HCEC 1CT (cell line): Measurements from ENCODE around the gene COL26A1.

Experiments
- DNase-seq: peaks from one replicate; pipeline ENCODE4 v3.0.0-alpha.2; 2017

Gene COL26A1

DNA sequence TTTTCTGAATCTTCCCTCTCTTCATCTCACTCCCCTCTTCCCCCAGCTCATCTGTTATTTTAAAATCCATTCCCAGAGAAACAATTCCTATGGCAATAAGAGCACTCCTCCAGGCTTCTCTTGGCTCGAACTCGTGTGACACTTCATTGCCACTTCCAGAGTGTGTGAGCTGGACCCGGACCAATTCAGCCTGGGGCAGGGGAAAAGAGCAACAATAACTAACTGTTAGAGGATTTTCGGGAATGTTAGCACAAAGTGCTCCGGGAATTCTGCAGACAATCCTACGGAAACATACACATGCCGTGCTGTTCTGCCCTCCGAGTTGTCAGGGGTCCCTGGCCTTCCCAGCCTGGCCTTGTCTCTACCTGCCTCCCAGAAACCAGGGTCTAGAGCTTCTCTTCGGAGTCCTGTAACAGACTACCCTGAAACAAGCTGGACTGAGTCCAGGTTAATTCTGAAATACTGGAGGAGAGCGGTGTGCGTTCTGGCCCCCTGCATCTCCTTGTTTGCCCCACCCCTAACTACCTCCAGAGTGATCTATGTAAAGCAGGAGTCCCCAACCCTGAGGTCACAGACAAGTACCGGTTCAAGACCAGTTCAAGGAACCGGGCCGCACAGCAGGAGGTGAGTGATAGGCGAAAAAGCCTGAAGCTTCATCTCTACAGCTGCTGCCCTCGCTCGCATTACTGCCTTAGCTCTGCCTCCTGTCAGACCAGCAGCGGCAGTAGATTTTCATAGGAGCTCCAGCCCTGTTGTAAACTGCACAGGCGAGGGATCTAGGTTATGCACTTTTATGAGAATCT, 11.3 kb downstream of the COL26A1 start:
- DNase-seq: no peak

DNA sequence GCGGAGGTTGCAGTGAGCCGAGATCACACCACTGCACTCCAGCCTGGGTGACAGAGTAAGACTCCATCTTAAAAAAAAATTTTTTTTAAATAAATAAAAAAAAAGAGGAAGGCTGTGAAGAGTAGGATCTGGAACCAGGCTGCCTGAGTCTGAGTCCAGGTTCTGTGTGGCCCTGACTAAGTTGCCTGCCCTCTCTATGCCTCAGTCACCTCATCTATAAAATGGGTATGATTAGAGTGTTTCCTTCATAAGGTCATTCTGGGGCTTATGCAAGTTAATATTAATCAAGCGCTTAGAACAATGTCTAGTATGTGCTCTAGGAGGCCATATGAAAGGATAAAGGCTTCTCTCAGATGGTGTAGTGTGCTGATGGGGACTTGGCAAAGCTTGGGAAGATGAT, 12.3 kb downstream of the COL26A1 start:
- no peak for DNase-seq

DNA sequence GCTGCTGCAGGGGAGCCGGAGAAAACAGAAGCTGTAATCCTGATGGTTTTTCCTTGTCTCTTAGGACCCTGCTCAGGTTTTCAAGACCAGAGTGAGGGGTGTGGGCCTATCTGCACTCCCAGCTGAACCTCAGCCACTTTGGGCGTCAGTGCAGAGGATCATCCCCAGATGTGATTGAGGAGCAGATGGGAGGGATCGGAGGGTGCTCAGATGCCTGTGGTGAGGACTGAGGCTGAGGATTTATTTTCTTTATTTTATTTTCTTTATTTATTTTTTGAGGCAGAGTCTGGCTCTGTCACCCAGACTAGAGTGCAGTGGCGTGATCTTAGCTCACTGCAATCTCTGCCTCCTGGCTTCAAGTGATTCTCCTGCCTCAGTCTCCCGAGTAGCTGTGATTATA, 13.9 kb downstream of the COL26A1 start:
- DNase-seq: no peak

DNA sequence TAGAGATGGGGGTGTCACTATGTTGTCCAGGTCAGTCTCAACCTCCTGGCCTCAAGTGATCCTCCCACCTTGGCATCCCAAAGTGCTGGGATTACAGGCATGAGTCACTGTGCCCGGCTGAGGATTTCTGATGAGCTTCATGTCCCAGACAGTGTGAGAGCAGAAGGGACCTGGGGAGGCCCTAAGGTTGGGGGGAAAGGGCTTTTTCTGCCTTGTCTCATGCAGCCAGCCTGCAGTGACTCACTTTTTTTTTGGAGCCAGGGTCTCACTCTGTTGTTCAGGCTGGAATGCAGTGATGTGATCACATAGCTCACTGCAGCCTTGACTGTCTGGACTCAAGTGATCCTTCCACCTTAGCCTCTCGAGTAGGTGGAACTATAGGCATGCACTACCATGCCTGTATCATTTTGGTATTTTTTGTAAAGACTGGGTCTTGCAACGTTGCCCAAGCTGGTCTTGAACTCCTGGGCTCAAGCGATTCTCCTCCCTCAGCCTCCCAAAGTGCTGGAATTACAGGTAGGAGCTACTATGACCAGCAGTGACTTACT, 14.6 kb downstream of the COL26A1 start:
- no peak for DNase-seq

DNA sequence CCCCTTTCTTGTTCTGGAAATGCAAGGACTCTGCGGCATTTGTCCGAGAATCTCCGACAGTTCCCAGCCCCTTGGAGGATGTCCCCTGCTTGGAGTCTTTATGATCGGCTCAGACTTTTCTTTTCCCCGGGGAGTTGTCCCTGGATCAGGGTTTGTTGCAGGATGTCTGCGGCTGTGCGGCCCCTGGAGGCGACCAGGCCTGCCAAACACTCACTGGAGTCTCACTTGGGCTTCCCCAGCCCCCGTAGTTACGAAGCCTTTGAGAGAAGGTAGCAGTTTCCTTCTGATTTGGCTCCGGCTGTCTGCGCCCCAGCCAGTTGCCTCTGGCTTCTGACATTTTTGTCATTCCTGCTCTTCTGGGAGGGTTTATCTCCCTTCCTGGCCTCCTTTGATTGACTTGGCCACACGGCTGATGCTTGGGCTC, 16.1 kb downstream of the COL26A1 start:
- DNase-seq: no peak

DNA sequence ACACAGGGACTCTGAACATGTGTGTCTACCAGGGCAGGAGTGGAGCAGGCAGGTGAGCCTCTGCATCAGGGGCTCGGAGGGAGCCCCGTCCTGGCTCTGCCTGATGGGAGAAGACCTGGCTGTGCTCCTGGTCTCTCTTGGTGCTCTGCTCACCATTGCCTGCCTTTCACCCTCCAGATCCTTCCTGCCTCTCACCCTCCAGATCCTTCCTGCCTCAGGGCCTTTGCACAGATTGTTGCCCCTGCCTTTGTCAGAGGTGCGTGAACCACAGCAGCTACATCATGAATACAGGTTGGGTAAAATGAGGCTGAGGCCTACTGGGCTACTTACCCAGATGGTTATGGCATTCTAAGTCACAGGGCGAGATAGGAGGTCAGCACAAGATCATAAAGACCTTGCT, 16.6 kb downstream of the COL26A1 start:
- DNase-seq: no peak

DNA sequence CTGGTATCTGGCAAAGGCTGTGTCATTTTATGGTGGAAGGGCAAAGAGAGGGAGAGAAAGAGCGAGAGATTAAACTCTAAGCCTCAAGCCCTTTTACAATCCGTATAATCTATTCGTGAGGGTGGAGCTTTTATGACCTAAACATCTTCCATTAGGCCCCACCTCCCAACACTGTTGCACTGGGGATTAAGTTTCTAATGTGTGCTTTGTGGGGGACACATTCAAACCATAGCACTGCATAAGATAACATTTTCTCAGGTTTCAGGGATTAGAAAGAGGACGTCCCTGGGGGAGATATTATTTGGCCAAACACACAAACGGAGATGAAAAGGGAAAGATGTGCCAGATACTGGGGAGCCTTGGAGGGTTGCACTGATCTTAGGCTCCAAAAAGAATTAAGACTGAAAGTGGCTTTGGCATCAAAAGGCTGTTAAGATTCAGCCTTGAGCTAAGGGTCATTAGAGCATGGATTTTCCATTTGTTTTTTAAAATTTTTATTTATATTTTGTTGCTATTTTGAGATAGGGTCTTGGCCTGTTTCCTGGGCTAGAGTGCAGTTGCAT, 19.0 kb downstream of the COL26A1 start:
- no peak for DNase-seq

DNA sequence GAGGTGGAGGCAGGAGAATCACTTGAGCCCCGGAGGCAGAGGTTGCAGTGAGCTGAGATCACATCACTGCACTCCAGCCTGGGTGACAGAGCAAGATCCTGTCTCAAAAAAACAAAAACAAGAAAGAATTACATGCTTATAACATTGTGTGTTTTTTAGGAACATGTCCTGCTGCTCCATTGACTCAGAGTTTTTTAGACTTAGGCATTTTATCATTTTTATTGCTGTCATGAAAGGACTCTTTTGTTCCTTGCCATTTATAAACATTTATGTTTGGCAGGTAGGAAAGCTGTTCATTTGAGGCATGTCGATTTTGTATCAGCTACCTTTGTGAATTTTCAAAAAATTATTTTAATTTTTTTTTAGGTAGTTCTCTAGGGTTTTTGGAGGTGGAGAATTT, 20.3 kb downstream of the COL26A1 start:
- no peak for DNase-seq

DNA sequence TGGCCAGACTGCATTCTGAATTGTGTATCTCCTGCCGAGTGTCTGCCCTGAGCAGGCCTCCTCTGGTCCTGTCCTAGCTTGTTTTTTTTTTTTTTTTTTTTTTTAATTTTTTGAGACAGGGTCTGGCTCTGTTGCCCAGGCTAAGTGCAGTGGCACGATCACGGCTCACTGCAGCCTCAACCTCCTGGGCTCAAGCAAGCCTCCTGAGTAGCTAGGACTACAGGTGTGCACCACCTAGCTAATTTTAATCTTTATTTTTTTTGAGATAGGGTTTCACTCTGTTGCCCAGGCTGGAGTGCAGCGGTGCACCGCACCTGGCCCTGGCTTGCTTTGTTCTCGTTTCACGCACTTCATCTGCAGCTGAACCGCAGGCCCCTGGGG, 23.5 kb downstream of the COL26A1 start:
- no peak for DNase-seq

DNA sequence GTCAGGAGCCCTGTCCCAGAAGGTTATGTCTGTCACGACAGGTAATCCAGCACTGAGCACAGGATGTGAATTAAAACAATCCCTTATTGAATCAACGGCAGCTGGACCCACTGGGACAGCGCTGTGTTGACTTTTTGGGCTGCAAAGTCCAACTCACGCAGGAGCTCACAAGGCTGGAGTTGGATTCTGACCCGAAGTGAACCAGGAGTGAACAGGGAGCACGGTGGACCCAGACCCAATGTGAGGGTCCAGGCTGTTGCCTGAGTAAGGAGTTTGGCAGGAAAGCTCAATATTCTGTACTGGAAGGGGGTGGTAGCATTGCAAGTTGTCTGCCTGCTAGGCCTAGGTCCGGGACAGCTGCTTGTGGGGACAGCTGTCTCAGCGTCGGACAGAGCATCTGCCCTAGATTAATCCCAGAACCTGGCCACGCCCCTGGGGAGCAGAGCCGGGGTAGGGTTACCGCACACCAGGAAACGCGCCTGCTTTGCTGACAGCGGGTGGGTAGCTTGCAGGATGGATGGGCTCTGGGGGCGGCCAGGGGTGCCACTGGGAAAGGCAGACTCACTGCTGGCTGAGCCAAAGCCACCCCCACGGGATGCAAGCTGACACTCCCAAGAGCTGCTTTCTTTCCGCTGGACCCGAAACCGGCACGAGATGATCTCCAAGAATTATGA, 24.0 kb downstream of the COL26A1 start:
- no peak for DNase-seq

DNA sequence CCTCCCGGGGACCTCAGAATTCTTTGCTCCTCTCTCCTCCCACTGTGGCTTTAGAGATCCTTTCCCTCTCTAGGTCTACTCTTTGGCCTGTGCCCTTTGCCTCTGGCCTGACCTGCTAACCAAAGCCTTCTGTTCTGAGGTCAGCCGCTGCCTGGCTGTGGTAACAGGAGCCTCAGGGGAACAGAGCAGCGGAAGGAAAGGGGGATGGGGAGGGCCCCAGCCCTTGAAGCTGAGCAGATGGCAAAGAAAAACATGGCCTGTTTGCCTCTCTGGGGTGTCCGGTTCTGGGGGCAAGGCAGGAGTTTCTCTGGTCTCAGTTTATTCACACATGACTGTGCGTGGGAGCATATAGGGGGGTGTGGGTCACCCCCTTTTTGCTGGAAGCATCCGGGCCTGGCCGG, 28.2 kb downstream of the COL26A1 start:
- no peak for DNase-seq

DNA sequence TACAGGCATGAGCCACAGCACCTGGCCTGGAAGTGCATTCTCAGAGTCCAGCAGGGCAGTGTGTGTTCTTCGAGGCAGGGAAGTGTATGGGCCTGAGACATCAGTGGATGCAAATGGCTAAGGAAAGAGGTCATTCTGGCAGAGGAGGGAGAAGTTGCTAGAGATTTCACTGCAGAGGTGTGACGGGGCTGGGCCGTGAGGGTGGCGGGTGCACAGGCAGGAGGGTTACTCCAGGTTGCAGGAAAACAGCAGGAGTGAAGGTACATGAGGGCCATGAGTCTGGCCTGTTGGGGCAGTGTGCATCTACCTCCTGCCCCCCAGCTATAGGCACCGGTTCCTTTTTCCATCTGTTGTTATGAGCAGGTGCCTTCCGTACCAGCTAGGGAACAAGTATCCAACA, 29.3 kb downstream of the COL26A1 start:
- DNase-seq: no peak

DNA sequence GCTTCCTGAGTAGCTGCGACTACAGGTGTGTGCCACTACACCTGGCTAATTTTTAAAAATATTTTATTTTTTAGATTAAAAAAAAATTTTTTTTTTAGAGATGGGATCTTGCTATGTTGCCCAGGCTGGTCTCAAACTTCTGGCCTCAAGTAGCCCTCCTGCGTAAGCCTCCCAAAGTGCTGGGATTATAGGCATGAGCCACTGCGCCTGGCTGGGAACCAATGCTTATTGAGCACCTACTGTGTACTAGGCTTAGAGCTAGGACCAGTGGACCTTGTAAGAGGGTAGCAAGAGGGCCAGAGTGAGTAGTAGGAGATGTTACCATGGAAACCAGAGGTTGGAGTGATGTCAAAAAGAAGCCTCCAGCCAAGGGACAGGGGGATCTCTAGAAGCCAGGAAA, 31.2 kb downstream of the COL26A1 start:
- no peak for DNase-seq

DNA sequence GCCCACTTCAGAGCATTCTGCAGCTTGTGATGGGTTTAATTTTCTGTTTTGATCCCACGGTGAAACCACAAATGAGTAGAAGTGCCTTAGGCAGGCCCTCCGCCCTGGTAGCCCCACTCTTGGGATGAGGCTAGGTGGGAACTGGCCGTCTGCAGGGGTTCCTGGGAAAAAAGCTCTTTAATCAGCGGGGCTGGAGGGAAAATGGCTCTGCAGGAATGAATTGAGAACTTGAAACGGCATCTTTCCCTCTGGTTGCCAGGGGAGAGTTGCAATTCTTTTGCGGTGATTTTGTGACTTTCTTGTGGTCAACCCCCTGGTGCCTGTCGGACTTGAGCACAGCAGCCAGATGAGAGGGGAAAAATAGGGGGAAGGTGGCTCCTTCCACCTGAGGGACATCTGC, 32.7 kb downstream of the COL26A1 start:
- no peak for DNase-seq

DNA sequence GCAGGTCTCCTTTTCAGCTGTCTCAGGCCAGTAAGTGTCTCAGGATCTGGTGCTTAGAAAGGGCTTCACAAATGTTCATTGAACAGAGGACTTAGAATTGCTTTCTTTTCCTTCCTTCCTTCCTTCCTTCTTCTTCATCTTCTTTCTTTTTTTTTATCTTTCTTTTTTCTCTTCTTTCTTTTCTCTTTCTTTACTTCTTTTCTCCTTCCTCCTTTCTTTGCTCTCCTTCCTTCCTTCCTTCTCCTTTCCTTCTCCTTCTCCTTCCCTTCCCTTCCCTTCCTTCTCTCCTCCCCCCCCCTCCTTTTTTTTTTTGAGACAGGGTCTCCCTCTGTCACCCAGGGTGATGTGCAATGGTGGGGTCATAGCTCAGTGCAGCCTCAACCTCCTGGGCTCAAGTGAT, 34.6 kb downstream of the COL26A1 start:
- DNase-seq: no peak

DNA sequence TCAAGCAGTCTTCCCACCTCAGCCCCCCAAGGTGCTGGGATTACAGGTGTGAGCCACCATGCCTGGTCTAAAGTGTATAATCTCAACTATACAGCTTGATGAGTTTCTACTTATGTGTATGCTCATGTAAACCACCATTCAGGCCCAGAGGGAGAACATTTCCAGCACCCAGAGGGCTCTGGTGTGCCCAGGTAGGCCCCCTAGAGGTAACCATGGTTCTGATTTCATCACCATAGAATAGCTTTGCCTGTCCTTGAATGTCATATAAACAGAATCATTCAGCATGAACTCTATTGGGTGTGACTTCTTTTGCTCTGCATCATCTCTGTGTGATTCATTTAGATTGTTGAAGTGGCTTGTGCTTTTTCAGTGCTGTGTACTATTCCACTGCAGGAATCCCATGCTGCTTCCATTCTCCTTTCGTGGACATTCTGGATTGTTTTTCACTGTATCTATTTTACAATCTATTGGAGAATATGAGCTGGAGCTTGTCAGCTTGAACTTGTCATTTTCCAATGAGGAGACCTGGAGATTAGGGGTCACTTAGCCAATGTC, 35.2 kb downstream of the COL26A1 start:
- DNase-seq: no peak

DNA sequence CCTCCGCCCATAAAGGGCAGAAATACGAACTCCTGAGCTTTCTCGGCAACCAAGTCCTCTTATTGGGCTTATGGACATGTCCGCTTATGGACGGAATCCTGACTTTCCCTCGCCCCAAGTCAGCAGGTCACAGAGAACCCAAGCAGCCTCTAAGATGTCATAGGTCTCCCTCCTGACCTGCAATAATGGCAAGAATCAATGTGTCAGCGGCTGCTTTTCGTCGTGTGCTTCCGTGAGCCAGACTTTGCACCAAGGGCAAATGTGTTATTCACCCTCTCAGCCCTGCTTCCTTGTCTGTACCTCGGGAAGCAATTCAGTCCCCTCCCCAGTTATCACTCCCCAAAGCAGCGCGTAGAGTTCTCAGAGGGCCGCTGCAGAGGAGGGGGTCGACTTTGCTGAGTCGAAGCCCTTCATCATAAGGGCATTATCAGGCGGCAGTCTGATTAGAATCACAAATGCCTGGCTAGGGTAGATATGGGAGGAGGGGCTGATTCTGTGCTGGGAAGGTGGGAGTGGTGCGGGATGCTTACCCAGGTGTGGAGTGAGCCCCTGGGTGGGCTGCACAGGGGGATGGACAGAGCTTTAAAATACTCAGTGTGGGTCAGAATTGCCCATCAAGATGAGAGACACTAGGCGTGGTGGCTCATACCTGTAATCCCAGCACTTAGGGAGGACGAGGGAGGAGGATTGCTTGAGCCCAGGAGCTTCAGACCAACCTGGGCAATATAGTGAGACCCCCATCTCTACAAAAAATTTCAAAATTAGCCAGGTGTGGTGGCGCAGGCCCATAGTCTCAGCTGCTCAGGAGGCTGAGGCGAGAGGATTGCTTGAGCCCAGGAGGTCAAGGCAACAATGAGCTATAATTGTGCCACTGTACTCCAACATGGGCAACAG, 36.0 kb downstream of the COL26A1 start:
- no peak for DNase-seq

DNA sequence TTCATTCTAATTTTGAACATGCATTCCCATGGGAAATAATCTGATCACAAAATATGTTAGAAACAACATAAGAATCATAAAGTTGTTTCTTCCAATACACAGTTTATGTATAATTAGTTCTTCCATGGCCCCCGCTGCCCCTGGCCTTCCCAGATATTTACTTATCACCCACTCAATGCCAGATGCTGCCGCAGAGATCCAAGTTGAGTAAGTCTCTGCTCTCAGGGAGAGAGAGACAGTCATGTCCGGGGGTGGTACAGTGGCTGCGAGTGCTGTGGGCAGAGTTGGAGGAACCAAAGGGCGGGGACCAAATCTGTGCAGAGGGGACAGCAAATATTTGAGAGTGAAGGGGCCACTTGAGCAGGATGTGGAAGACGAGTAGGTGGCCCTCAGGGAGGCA, 37.1 kb downstream of the COL26A1 start:
- no peak for DNase-seq

DNA sequence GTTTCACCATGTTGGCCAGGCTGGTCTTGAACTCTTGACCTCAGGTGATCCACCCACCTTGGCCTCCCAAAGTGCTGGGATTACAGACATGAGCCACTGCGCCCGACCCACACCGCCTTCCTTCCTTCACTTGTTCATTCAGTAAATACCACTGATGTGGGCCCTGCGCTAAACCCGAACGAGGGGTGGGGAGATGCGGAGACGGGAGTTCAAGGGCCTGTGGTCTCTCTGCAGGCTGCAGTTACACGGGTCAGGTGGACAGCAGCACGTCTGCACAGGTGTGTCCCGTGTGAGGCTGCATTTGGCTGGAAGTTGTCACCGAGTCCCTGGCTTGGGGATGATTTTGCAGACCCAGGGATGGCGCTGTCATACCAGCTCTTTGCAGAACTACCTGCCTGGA, 38.1 kb downstream of the COL26A1 start:
- no peak for DNase-seq

DNA sequence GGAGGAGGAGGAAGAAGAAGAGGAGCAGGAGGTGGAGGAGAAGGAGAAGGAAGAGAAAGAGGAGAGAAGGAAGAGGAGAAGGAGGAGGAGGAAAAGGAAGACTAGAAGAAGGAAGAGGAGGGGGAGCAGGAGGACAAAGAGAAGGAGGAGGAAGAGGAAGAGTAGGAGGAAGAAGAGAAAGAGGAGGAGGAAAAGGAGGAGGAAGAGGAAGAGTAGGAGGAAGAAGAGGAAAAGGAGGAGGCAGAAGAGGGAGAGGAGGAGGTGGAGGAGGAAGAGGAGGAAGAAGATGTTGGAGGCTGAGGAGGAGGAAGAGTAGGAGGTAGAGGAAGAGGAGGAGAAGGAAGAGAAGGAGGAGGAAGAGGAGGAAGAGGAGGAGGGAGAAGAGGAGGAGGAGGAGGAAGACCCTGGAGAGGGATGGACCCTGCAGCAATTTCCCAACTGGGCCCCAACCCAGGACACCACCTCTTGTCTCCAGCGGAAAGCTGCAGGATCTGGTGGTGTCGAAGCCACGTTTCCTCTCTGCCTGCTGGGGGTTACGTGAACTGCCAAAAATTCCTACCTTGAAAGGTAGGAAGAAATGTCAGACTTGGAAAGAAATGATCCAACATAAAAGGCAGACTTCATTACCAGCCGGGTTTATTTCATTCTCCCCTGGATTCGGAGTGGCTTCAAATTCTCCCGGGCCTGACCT, 38.9 kb downstream of the COL26A1 start:
- no peak for DNase-seq

DNA sequence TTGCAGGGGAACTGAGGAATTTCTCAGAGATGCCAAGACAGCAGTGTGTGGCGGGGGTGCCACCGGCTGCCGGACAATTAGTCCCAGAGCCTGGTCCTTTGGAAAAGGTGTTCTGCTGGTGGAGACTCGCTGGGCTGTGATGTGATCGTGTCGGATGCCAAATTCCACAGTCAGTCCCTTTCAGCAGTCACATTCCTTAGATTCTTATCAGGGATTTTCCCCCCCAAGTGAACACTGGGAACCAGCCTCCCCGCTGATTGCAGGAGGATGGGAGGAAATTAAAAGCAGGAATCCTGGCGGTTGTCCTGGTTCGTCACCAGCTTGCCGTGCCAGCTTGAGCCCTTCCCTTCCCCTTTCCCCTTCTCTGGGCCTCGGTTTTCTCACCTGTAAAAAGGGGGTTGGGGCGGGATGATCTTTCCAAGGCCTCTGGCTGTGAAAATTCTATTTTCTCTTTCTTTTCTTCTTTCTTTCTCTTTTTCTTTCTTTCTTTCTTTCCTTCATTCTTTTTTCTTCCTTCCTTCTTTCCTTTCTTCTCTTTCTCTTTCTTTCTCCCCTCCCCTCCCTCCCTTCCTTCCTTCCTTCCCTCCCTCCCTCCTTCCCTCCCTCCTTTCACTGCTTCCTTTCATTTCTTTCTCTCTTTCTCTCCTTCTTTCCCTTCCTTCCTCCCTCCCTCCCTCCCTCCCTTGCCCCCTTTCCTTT, 39.6 kb downstream of the COL26A1 start:
- DNase-seq: peak; percentile 12
